ENCODE measurements around the gene CCNK. TPM values are rescaled to one million over a fixed set of nuclear protein-coding genes. Genes with fewer than 3 reads are reported as not detected.

Gene CCNK
- total RNA-seq, 2 donors from 2014 or later: 5.3 to 9.6 TPM

- 77 to 89% methylated on average over 3 to 6 of the region's 6 CpGs for WGBS, 2 donors
- Histone ChIP-seq H3K36me3 (replicated peaks in 1 of 2; ENCODE audit: insufficient read depth in 1 of 2, low read depth in 2 of 2) (no peaks in the 10 kb centered on the region), H3K9me3 (no peaks in the 10 kb centered on the region), H3K27me3 (no peaks in the 10 kb centered on the region), H3K4me3 (no peak overlapping the region), H3K27ac (no peak overlapping the region), H3K4me1 (peaks cover 31% of the 10 kb centered on the region)
- ATAC-seq: no peak
- intact Hi-C loops (cut with DNase I): loop anchor here (2.0 kb wide), 1 partner anchor 107 kb away; no protein-coding TSS in a partner anchor
- DNase-seq: peak in 1 of 4 donors; percentile 3
- TF ChIP-seq POLR2A (IDR thresholded peaks at IDR 0.05) (no peak), CTCF (IDR thresholded peaks at IDR 0.05) (no peak)
Measured at GRCh38 chr14:99519931-99520421, 38.8 kb downstream of the CCNK start.

- Histone ChIP-seq H3K27ac (no peak overlapping the region), H3K9me3 (no peaks in the 10 kb centered on the region), H3K4me1 (peaks cover 36% of the 10 kb centered on the region), H3K36me3 (replicated peaks in 1 of 2; ENCODE audit: insufficient read depth in 1 of 2, low read depth in 2 of 2) (no peaks in the 10 kb centered on the region), H3K4me3 (no peak overlapping the region), H3K27me3 (no peaks in the 10 kb centered on the region)
- DNase-seq (no peak), ATAC-seq (no peak)
- 80 to 87% methylated on average over 11 of the region's 11 CpGs for whole genome bisulfite sequencing, 2 donors
- intact Hi-C loops (cut with DNase I): loop anchor here (2.0 kb wide), 1 partner anchor 106 kb away; no protein-coding TSS in a partner anchor
- TF ChIP-seq CTCF (IDR thresholded peaks at IDR 0.05) (no peak), POLR2A (IDR thresholded peaks at IDR 0.05) (no peak)
Measured at GRCh38 chr14:99520571-99521081, 39.4 kb downstream of the CCNK start.

GRCh38 chr14:99521176-99522024 lies 40.2 kb downstream of the CCNK start:
- no peak overlapping the region for H3K27ac ChIP-seq
- TF ChIP-seq POLR2A (IDR thresholded peaks at IDR 0.05) (no peak), CTCF (IDR thresholded peaks at IDR 0.05) (no peak)
- H3K4me1 ChIP-seq: peaks cover 36% of the 10 kb centered on the region
- WGBS, 2 donors: 88 to 89% methylated on average over 15 to 19 of the region's 25 CpGs
- no peaks in the 10 kb centered on the region for H3K36me3 ChIP-seq (replicated peaks in 1 of 2; ENCODE audit: insufficient read depth in 1 of 2, low read depth in 2 of 2)
- DNase-seq (no peak), ATAC-seq (no peak)
- intact Hi-C loops (cut with DNase I): loop anchor here (2.0 kb wide), 1 partner anchor 105 kb away; no protein-coding TSS in a partner anchor
- no peaks in the 10 kb centered on the region for H3K9me3 ChIP-seq
- H3K27me3 ChIP-seq: no peaks in the 10 kb centered on the region
- H3K4me3 ChIP-seq: no peak overlapping the region

GRCh38 chr14:99522025-99522401 lies 40.8 kb downstream of the CCNK start:
- Histone ChIP-seq H3K4me1 (peaks cover 36% of the 10 kb centered on the region), H3K27me3 (no peaks in the 10 kb centered on the region), H3K36me3 (replicated peaks in 1 of 2; ENCODE audit: insufficient read depth in 1 of 2, low read depth in 2 of 2) (no peaks in the 10 kb centered on the region), H3K27ac (no peak overlapping the region), H3K4me3 (no peak overlapping the region), H3K9me3 (no peaks in the 10 kb centered on the region)
- intact Hi-C loops (cut with DNase I): no loop called here
- TF ChIP-seq POLR2A (IDR thresholded peaks at IDR 0.05) (no peak), CTCF (IDR thresholded peaks at IDR 0.05) (no peak)
- 82 to 85% methylated on average over 18 of the region's 18 CpGs for WGBS, 2 donors
- ATAC-seq: no peak
- DNase-seq: no peak
